AG04449 (cell line): Measurements from ENCODE around the gene ATXN1.

Experiments
- CTCF ChIA-PET: fragments of 350-600 bp; formaldehyde crosslinking; extraction: SDS; loops from one replicate; lab custom pipeline; 2021; ENCODE audit warnings: antibody characterized with exemption; lab: Yijun Ruan, JAX
- POLR2A ChIA-PET: fragments of 400-600, 350-600 bp; formaldehyde crosslinking; extraction: SDS; loops from one replicate; lab custom pipeline; 2020; ENCODE audit warnings: antibody characterized with exemption, inconsistent platforms; lab: Yijun Ruan, JAX
- DNase-seq: peaks from one replicate; pipeline ENCODE4 v3.0.0-alpha.2; 2010; ENCODE audit warnings: low read depth, low spot score
- H3K4me3 ChIP-seq: 2 replicates; pipeline ENCODE4 v1.5.1; 2011; ENCODE audit warnings: low read depth, mild to moderate bottlenecking, control low read depth, low read length
- TF ChIP-seq, protein P1 (sequence below): IDR thresholded peaks from one replicate; pipeline ENCODE4 v1.5.1; 2011; ENCODE audit warnings: mild to moderate bottlenecking, moderate library complexity, low read length, control low read depth, inconsistent platforms; ENCODE audit not compliant: insufficient read depth; ENCODE audit errors: missing control alignments

ATXN1 gene

DNA sequence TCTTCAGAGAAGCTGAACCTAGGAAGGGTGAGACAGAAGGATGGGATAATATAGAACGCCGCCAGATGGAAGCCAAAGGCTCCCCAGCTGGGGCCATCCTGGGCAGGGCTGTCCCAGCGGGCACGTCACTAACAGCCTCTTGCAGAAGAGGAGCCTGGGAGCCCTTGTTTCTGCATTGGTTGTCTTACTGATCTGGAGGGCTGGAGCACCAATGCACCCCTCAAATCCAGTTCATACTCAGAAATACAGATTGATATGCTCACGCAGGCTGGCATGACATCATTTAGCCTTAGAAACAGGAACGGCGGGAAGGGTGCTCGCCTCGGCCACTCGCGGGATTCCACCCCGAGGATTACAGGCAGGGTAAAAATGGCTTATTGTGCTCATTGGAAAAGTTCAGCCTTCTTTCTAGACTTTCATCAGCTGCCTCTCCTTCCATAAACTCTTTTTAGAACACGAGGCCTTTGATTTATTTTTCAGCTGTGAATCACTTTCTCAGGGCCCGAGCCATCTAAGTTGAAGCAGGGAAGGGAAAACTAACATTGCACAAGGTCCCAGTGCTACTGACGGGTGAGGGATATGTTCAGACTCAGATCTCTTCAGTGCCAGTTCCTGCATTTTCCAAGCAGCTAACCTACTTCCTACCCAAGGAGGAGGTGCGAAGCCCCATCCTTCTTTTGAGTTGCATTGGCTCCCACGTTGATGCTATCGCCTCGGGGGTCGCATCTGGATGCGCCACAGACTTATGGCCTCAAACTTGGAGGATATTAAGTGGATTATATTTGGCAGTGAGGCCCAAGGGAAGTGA is 440.5 kb downstream of the ATXN1 start:
- peak overlapping the region; percentile 57 for H3K4me3 ChIP-seq
- no peak for DNase-seq
- TF ChIP-seq, protein P1, sequence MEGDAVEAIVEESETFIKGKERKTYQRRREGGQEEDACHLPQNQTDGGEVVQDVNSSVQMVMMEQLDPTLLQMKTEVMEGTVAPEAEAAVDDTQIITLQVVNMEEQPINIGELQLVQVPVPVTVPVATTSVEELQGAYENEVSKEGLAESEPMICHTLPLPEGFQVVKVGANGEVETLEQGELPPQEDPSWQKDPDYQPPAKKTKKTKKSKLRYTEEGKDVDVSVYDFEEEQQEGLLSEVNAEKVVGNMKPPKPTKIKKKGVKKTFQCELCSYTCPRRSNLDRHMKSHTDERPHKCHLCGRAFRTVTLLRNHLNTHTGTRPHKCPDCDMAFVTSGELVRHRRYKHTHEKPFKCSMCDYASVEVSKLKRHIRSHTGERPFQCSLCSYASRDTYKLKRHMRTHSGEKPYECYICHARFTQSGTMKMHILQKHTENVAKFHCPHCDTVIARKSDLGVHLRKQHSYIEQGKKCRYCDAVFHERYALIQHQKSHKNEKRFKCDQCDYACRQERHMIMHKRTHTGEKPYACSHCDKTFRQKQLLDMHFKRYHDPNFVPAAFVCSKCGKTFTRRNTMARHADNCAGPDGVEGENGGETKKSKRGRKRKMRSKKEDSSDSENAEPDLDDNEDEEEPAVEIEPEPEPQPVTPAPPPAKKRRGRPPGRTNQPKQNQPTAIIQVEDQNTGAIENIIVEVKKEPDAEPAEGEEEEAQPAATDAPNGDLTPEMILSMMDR = no peak
- POLR2A ChIA-PET = interaction anchor here (0.8 to 1.3 kb wide), 3 partner anchors 16 to 129 kb away, joined by 3 to 4 read pairs (median 3); no protein-coding TSS in a partner anchor
- CTCF ChIA-PET = interaction anchor here (1.3 to 11.5 kb wide), 4 partner anchors 12 to 770 kb away, joined by 3 to 163 read pairs (median 4); no protein-coding TSS in a partner anchor

DNA sequence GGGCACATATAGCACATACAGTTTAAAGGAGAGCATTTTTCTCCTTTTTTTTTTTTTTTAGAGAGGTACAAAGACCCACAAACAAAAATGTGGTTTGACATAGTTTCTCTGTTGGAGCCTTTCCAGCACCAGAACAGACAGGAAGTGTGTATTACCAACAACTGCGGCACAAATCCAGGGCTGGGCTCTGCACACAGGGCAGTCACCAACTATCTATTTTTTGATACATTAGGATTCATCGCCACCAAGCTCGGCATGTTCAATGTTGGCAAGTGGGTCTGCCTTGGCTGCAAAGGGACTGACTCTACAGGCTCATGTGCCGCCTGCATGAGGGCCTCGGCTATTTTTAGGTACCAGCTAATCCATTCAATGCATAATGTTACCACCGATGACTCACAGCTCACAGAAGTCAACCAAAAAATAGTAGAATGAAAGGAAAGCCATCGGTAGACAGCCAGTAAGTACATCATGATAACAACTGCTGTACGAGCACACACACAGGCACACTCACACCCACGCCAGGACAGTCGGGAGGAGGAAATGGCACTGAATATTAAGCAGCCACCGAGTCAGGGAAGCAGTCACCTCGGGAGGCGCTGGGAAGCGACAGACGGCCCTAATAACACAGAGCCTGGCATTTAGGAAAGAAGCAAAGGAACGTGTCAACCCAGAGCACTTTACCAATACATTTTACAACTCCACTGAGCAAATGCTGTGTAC is 441.3 kb downstream of the ATXN1 start:
- no peak for DNase-seq
- H3K4me3 ChIP-seq = peak overlapping the region; percentile 57
- TF ChIP-seq, protein P1 = no peak
- CTCF ChIA-PET = interaction anchor here (1.3 to 11.5 kb wide), 5 partner anchors 13 to 771 kb away, joined by 3 to 163 read pairs (median 4); no protein-coding TSS in a partner anchor
- POLR2A ChIA-PET = interaction anchor here (0.8 to 1.3 kb wide), 3 partner anchors 17 to 130 kb away, joined by 3 to 4 read pairs (median 3); no protein-coding TSS in a partner anchor

DNA sequence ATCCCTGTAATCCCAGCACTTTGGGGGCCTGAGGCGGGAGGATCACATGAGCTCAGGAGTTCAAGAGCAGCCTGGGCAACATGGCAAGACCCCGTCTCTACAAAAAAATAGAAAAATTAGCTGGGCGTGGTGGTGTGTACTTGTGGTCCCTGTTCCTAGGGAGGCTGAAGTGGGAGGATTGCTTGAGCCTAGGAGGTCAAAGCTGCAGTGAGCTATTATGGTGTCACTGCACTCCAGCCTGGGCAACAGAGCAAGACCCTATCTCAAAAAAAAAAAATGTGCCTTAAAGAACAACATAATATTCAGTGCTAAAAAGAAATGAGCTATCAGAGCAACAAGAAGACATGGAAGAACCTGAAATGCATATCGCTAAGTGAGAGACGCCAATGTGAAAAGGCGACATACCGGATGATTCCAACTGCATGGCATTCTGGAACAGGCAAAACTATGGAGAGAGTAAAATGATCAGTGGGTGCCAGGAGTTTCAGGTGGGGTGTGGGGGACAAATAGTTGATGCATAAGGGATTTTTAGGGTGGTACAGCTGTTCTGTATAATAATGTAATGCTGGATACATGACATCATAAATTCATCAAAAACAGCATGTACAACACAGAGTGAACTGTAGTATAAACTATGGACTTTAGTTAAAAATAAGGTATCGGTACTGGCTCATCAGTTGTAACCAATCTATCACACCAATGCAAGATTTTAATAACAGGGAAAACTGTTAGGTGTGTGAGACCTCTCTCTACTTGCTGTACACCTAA is 442.1 kb downstream of the ATXN1 start:
- ChIA-PET CTCF (interaction anchor here (1.2 to 11.5 kb wide), 5 partner anchors 14 to 767 kb away, joined by 3 to 163 read pairs (median 4); no protein-coding TSS in a partner anchor), POLR2A (interaction anchor here (1.0 to 1.3 kb wide), 3 partner anchors 18 to 131 kb away, joined by 3 read pairs; no protein-coding TSS in a partner anchor)
- TF ChIP-seq, protein P1 = no peak
- DNase-seq = no peak
- no peak overlapping the region for H3K4me3 ChIP-seq

DNA sequence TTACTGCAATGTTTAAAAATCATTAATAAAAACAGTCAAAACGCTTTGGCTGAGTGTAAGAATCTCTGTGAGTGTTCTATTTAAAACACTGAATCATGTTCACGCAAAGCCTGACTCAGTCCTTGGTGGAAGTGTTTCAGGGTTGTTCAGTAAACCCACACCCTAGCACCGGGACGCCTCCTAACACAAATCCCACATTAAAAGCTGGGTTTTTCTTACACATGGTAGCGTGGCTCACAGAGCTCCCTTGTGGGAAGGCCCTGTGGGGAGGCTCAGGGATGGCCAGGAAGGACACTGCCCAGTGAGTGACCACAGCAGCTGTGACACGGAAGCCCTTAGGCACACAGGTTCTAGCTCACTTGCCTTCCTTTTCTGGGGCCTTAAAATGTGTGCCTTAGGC is 442.7 kb downstream of the ATXN1 start:
- H3K4me3 ChIP-seq = no peak overlapping the region
- ChIA-PET POLR2A (interaction anchor here (1.1 kb wide), 1 partner anchor 132 kb away, joined by 3 read pairs; no protein-coding TSS in a partner anchor), CTCF (interaction anchor here (1.2 to 11.5 kb wide), 5 partner anchors 15 to 768 kb away, joined by 3 to 163 read pairs (median 5); no protein-coding TSS in a partner anchor)
- no peak for DNase-seq
- TF ChIP-seq, protein P1 = no peak

DNA sequence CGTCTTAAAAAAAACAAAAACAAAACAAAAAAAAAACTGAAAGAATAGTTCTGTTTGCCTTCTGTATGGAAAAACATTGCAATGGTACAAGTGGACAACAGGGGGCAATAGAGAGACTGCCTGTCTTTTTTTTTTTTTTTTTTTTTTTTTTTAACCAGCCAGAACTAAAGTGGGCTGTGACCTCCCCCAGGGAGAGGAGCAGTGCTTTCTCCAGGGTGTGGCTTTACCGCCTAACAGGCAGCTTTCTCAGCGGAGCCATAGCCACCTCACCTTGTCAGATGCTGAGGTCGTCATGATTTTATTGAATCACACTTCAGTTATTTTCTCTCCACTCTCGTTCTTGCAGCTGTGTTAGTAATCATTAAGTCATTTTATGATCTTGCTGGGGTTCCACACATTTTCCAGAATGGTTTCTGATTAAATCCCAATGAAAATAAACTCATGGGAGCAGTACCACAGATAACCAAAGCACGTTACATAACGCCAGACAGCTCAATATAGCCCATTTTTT is 444.5 kb downstream of the ATXN1 start:
- no peak for DNase-seq
- no peak overlapping the region for H3K4me3 ChIP-seq
- ChIA-PET CTCF (interaction anchor here (0.6 to 11.5 kb wide), 15 partner anchors 9 to 447 kb away, joined by 3 to 163 read pairs (median 5); no protein-coding TSS in a partner anchor), POLR2A (interaction anchor here (0.5 kb wide), 1 partner anchor 648 kb away, joined by 3 read pairs; no protein-coding TSS in a partner anchor)
- TF ChIP-seq, protein P1 = peak; percentile 47
